K562 (cell line): ENCODE measurements around the gene CCL13. TPM values are rescaled to one million over a fixed set of nuclear protein-coding genes. Genes with fewer than 3 reads are reported as not detected.

ENCODE experiments used
- ATAC-seq: fragments of 200-7000 bp; cut with Tn5 transposase; 3 replicates; pipeline ENCODE4 v1.9.1; 2020; ENCODE audit warnings: moderate library complexity
- BruUV-seq: library from RNA; stranded (reverse); fragments of 400-500 nt; replicated peaks from 2 replicates; lab custom pipeline; 2021; lab: Mats Ljungman, UMichigan
- CTCF ChIA-PET: fragments of 300-600 bp; formaldehyde crosslinking; extraction: SDS; loops from one replicate; lab custom pipeline; 2021; ENCODE audit warnings: low intra/inter-chr PET ratio; lab: Yijun Ruan, JAX
- POLR2A ChIA-PET: fragments of 300-600, 350-650 bp; sonication (Branson Sonifier 250); formaldehyde crosslinking; extraction: SDS; loops from one replicate; lab custom pipeline; 2021; ENCODE audit warnings: antibody characterized with exemption, inconsistent platforms; lab: Yijun Ruan, JAX
- DNase-seq, 4 experiments: peaks; one replicate each; pipeline versions ENCODE4 v3.0.0 to v3.0.0-alpha.2; 2011 to 2018; ENCODE audit warnings: low spot score in 3 of 4, mixed read lengths in 3 of 4; ENCODE audit errors: extremely low read depth in 1 of 4
- FAIRE-seq: peaks from 2 replicates; lab custom pipeline; 2011; peaks lifted over from hg19 to GRCh38; lab: Jason Lieb, UNC
- H2AFZ ChIP-seq: 2 replicates; pipeline ENCODE4 v1.6.0; 2011; ENCODE audit warnings: low read depth, low read length, control low read depth, inconsistent platforms
- H3K27ac ChIP-seq: fragments of 200-600 bp; 3 replicates; pipeline ENCODE4 v1.8.0; 2011; ENCODE audit warnings: low read depth, mild to moderate bottlenecking, control low read depth, inconsistent platforms, low read length, moderate library complexity, mixed read lengths; ENCODE audit errors: extremely low read depth
- H3K27me3 ChIP-seq, 2 experiments: fragments of 300-600 bp in 1 of 2; 2 replicates in 1 of 2; 3 replicates in 1 of 2; pipeline versions ENCODE4 v1.6.0 to v1.8.0; 2011; ENCODE audit warnings: inconsistent platforms in 2 of 2, low read length in 2 of 2, mild to moderate bottlenecking in 1 of 2, mixed read lengths in 1 of 2, moderate library complexity in 1 of 2; ENCODE audit not compliant: control insufficient read depth in 2 of 2, insufficient read depth in 2 of 2
- H3K36me3 ChIP-seq: fragments of 300-600 bp; 3 replicates; pipeline ENCODE4 v1.8.0; 2011; ENCODE audit warnings: mild to moderate bottlenecking, low read length, inconsistent platforms; ENCODE audit not compliant: control insufficient read depth, insufficient read depth
- H3K4me1 ChIP-seq, 2 experiments: fragments of 200-600 bp in 1 of 2; replicated peaks in 1 of 2; 2 replicates in 1 of 2; 3 replicates in 1 of 2; pipeline versions ENCODE4 v1.5.1 to v1.8.0; 2011; ENCODE audit warnings: inconsistent platforms in 2 of 2, low read length in 2 of 2, mild to moderate bottlenecking in 1 of 2, mixed read lengths in 1 of 2, moderate library complexity in 1 of 2; ENCODE audit not compliant: control insufficient read depth in 2 of 2, insufficient read depth in 2 of 2
- H3K4me2 ChIP-seq: 2 replicates; pipeline ENCODE4 v1.6.1; 2011; ENCODE audit warnings: low read length, control low read depth, inconsistent platforms, mixed read lengths; ENCODE audit not compliant: insufficient read depth
- H3K4me3 ChIP-seq: fragments of 200-600 bp; sonication (generic), shearing (Covaris generic); 2 replicates; pipeline ENCODE4 v1.5.1; 2016; ENCODE audit warnings: control low read depth, inconsistent platforms
- H3K79me2 ChIP-seq: fragments of 200-600 bp; 3 replicates; pipeline ENCODE4 v1.8.0; 2011; ENCODE audit warnings: low read length, inconsistent platforms; ENCODE audit not compliant: control insufficient read depth, insufficient read depth
- H3K9ac ChIP-seq, 2 experiments: 2 replicates each; pipeline versions ENCODE4 v1.6.0 to v1.6.1; 2011; ENCODE audit warnings: low read depth in 2 of 2, low read length in 2 of 2, control low read depth in 1 of 2, inconsistent platforms in 1 of 2, mild to moderate bottlenecking in 1 of 2, mixed read lengths in 1 of 2; ENCODE audit not compliant: insufficient read depth in 1 of 2
- H3K9me1 ChIP-seq: one replicate; pipeline ENCODE4 v1.6.0; 2011; ENCODE audit warnings: inconsistent platforms, mild to moderate bottlenecking, low read length, moderate library complexity; ENCODE audit not compliant: control insufficient read depth, insufficient read depth
- H3K9me3 ChIP-seq: replicated peaks from 2 replicates; pipeline ENCODE4 v1.5.1; 2011; ENCODE audit warnings: low read depth, low read length, inconsistent platforms; ENCODE audit not compliant: control insufficient read depth, insufficient read depth
- H4K20me1 ChIP-seq: replicated peaks from 2 replicates; pipeline ENCODE4 v1.6.1; 2011; ENCODE audit warnings: low read length, inconsistent platforms, mixed read lengths; ENCODE audit not compliant: control insufficient read depth, insufficient read depth
- HNRNPH1 ChIP-seq: fragments of 200-400 bp; formaldehyde crosslinking; optimal IDR thresholded peaks from 2 replicates; pipeline ENCODE3; 2017; ENCODE audit warnings: low read depth, mild to moderate bottlenecking, low read length, moderate library complexity
- MCM3 ChIP-seq: fragments of 450-650 bp; IDR thresholded peaks from 2 replicates; pipeline ENCODE4 v1.6.1; 2016
- POLR2B ChIP-seq: fragments of 450-650 bp; IDR thresholded peaks from 2 replicates; pipeline ENCODE4 v1.6.1; 2018; ENCODE audit warnings: low read depth; ENCODE audit not compliant: partially characterized antibody
- RFX7 ChIP-seq: fragments of 250-450 bp; sonication (Bioruptor Pico); IDR thresholded peaks from 2 replicates; pipeline ENCODE4 v1.5.1; 2021; ENCODE audit warnings: mild to moderate bottlenecking
- ZNF143 ChIP-seq: sonication (generic); formaldehyde crosslinking; IDR thresholded peaks from 2 replicates; pipeline ENCODE4 v1.9.0; 2022; ENCODE audit warnings: mild to moderate bottlenecking, missing genetic modification reagents
- WGBS: fragments of 100-300 bp; shearing (Covaris generic); methylation state at CpG from one replicate; pipeline ENCODE4 v1.1.6; 2016; ENCODE audit warnings: low coverage, mixed read lengths; ENCODE audit not compliant: insufficient coverage; ENCODE audit errors: missing lambda C conversion rate; 5-methylcytosine and 5-hydroxymethylcytosine counted together
- in situ Hi-C: fragments of 300-500 bp; cut with MboI; formaldehyde crosslinking; loops from 4 replicates; pipeline ENCODE4 v1.15.0; 2018; ENCODE audit warnings: inconsistent platforms, mixed read lengths
- intact Hi-C: fragments of 100-400 bp; cut with micrococcal nuclease; formaldehyde crosslinking; loops from 2 replicates; pipeline ENCODE4 v1.14.2; 2022
- polyA plus RNA-seq, 8 experiments: library from polyadenylated mRNA; depleted of rRNA in 4 of 8; stranded (reverse) in 5 of 8; unstranded in 3 of 8; fragments of >200 nt; fragmentation: Nextera tagmentation in 2 of 8; fragmentation: Illumina TruSeq in 1 of 8; extraction: Ambion mirVana in 2 of 8; extraction: Trizol in 1 of 8; gene quantifications; 2 replicates each; pipeline versions ENCODE4 v1.2.1 to v1.2.3, GENCODE V29; 2011 to 2014; ENCODE audit warnings: inconsistent platforms in 1 of 8, missing spikeins in 1 of 8
- total RNA-seq, 7 experiments: library from RNA; depleted of rRNA in 6 of 7; stranded (reverse); fragments of >200 nt in 6 of 7; fragmentation: Illumina TruSeq in 2 of 7; extraction: Trizol in 2 of 7; gene quantifications; 2 replicates each; pipeline versions ENCODE4 v1.2.1 to v1.2.3, GENCODE V29; 2011 to 2021; ENCODE audit warnings: low replicate concordance in 1 of 7

Gene CCL13
- total and polyA plus RNA-seq, 9 of the 15 experiments (the other 6 are each of a cell fraction or from before 2014, with no cell fraction given): not detected

GRCh38 chr17:34387566-34387965 is 31.3 kb downstream of the CCL13 start (continued):
- TF ChIP-seq RFX7 (CRISPR knock-in tag): no peak
- TF ChIP-seq ZNF143: no peak
- no peak for TF ChIP-seq POLR2B
- TF ChIP-seq HNRNPH1: no peak

GRCh38 chr17:34389126-34389750 is 33.0 kb downstream of the CCL13 start:
- Histone ChIP-seq H3K4me1 (peaks cover 3 to 24% of the 10 kb centered on the region in 2 experiments; a peak in 2 of 5 replicates), H2AFZ (no peak overlapping the region), H3K9me1 (no peaks in the 10 kb centered on the region), H3K9ac (no peak overlapping the region), H3K79me2 (no peaks in the 10 kb centered on the region), H3K27me3 (peaks cover 0 to 4% of the 10 kb centered on the region in 2 experiments; a peak in 1 of 5 replicates), H3K9me3 (no peaks in the 10 kb centered on the region), H4K20me1 (no peaks in the 10 kb centered on the region), H3K27ac (no peak overlapping the region), H3K4me3 (no peak overlapping the region), H3K36me3 (no peaks in the 10 kb centered on the region), H3K4me2 (no peak overlapping the region)
- CTCF ChIA-PET: no interaction called here
- no peak for ATAC-seq
- POLR2A ChIA-PET: interaction anchor here (0.6 to 1.2 kb wide), 3 partner anchors 12 to 779 kb away, joined by 3 read pairs; no protein-coding TSS in a partner anchor
- no peak for DNase-seq
- BruUV-seq: no TSS peak
- in situ Hi-C loops (no loop called here), intact Hi-C loops (no loop called here)
- TF ChIP-seq MCM3: no peak
- 36% methylated on average over 6 of the region's 6 CpGs for WGBS
- FAIRE-seq: no peak
